HUDEP-2 (cell line): ENCODE measurements around the gene LEUTX.

Experiments used
- DNase-seq, 76 experiments: peaks; one replicate each; lab custom pipeline; 2025; ENCODE audit not compliant: unreplicated experiment in 76 of 76; lab: John Stamatoyannopoulos, UW

The LEUTX gene

DNA sequence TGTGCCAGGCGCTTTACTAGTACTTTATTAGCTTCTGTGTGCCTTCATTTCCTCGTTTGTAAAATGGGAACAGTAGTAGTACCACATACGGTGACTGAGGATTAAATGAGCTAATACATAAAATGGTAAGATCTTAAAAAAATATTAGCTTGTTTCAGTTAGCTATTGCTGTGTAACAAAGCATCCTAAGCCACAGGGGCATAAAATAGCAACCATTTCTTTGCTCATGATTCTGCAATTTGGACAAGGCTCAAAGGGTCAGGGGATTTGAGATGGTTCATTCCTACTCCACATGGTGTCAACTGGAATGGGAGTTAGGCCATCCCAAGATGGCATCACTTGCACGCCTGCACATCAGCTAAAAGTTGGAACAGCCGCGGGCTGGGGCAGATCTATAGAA, 42.0 kb downstream of the LEUTX start:
- DNase-seq = no peak

DNA sequence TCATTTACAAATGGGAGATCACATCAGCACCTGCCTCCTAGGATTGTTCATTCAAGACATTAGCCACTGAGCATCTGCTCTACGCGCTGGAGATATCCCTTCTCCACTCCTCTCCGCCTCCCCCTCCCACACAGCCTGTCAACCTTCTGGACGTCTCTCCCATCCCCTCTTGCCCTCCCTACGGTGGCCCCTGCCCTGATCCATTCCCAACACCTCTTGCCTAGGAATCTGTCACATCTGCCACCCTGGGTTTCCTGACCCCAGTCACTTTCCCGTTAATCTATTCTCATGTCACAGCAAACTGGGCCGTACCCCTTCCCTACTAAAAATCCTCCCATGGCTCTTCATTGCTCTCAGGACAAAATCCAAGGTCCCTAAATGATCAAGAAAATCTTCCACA, 45.0 kb downstream of the LEUTX start:
- DNase-seq = peak in 1 of 76 experiments; percentile 16

DNA sequence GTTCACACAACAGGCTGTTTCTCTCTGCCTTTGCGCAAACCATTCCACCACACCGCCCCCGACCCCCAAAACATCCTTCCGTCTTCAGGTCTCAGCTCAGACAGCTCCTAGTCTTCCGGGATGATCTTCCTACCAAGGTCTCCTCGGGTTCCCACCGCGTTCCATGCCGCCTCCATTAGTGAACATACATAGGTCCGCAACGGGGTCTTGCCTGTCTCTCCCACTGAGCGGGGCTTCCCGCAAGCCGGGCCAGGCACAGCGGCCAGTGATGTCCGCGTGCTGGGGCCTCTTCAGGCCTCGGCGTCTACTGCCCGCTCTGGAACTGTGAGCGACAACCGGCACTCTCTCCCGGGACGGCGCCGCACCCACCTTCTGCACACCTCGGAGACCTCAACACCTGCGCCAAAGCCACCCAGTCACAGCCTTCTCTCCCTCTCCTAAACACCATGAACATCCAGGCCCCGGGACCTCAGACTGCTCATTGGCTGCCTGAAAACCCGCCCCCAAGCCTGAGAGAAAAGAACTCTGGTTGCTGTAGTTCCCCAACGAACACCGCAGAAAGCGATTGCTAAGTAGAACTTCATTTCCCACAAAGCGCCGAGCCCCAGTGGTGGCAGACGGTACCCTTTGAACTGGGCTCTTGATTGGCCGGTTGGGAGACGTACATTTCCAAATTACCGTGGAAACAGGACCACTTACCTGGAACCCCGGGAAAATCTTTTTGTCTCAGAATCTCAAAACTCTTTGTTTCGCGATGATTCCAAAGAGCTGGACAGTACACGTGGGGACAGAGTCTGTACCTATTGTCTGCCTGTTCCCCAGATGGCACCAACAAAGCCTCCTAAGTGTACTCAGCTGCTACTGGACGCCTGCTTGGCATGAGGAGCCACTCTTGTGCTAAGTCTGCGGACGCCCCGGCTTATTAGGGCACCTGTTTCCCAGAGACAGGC, 45.8 kb downstream of the LEUTX start:
- peak in 74 of 76 experiments; percentile 51 to 95 (median 84) for DNase-seq

DNA sequence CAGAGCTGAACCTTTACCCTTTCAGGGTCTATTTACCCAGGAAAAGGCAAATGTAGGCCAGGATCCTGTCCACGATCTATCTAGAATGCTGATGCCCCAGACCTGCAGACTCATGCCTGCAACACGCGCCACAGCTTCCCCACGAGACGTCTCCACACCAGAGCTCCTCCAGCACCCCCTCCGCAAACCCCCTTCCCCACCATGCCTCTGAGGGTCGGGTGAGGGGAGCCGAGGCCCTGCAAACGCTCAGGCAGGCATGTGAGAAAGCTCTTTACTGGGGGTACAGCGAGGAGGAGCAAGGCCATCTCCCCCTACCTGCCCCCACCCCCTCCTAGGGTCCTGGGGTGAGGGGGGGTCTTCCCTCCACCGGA, 46.4 kb downstream of the LEUTX start:
- no peak for DNase-seq

DNA sequence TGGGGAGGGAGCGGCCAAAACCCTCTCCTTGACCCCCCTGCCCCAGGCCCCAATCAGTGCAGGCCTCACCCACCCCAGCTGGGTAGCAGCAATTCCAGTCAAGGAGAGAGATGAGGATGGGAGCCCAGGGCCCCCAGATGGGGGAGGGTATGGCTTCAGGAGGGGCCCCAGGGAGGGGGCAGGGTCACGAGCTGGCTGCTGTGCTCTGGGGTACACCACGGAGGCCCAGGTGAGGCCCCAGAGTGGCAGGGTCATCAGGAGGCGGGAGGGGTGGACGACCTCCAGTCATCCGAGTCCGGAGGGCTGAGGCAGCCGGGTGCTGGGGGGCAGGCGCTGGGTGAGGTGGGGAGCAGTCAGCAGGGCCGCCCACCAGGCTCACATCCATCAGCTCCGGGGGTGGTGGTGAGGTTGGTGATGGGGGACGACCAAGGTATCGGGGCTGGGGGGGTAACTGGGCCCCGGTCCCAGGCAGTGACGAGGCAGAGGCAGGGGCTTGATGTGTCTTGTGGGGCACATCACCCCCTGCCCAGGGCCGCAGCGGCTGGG, 47.0 kb downstream of the LEUTX start:
- no peak for DNase-seq

DNA sequence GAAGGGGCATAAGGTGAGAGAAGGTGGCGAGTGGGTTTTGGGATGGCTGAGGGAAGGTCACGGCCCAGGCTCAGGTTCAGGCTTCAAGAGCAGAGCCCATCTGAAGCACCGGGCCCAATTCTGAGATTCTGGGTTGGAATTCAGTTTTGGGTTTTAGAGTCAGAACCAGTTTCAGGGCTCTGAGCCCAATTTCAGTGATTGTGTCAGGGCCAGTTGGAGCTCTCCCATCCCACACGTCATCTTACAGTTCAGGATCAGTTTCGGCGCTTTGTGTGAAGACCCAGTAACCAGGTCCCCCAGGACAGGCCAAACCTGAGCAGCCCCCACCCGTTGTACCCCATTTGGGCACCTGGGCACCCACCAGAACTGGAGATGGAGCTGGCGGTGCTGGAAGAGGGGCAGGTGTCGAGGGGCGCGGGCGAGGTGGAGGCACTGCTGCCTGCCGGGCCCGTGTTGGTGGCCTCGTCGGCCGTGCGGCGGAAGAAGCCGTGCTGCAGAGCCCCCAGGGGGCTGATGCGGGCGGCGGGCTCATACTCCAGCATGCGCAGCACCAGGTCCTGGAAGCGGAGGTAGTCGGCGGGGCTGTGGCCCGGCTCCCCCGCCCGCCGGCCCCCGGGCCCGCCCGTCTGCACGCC, 47.8 kb downstream of the LEUTX start:
- DNase-seq = no peak

DNA sequence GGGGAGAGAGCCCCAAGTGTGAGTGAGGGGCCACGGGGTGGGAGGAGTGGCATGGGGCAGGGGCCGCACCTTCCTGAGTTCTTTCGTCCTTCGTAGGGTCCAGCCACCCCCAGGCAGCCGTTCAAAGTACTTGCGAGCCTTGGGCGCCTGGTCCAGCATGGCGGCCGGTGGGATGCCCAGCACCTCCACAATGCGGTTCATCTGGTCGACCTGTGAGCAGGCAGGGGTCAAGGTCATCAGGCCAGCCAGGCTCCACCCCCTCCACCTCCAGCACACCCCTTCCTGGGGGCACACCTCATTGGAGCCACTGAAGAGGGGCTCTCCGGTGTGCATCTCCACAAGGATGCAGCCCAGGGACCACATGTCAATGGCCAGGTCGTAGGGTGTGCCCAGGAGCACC, 48.6 kb downstream of the LEUTX start:
- DNase-seq = no peak

DNA sequence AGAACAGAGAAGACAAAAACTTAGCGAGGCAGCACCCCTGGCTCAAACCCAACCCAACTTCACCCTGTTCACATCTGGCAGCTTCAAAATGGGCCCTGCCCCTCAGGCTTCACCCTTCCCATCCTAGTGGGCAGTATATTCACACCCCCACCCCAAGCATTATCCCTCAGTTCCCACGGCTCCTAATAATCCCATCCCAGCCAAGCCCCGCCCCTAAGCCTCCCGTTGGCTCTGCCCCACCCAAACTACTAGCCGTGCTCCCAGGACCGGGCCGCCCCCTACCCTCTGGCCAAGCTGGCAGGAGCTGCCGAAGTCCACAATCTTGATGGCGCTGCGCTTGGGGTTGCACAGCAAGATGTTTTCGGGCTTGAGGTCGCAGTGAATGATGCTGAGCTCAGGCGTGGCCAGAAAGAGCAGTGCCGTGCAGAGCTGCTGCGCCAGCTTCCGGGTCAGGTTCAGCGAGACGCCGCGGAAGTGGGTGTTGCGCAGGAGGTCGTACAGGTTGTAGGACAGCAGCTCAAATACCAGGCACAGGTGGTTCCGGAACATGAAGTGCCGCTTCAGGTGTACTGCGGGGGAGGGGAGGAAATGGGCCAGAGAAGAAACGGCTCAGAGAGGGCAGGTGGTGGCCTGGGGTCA, 49.5 kb downstream of the LEUTX start:
- DNase-seq = no peak

DNA sequence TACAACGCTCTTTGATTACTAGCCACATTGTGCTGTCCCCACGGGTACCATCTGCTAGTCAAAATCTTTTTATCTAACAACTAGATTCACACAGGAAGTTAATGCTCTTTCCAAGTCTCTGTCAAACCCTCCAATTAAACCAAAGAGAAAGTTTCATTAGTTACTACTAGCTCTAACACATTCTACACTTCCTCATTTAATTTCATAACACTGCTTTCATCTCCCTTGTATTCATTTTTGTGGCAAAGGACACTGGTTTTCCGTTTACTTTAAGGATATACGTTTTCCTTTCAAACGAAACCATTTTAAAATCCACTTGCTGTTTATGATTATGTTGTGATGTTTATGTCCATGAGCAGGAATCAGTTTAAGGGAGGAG, 50.0 kb downstream of the LEUTX start:
- no peak for DNase-seq

DNA sequence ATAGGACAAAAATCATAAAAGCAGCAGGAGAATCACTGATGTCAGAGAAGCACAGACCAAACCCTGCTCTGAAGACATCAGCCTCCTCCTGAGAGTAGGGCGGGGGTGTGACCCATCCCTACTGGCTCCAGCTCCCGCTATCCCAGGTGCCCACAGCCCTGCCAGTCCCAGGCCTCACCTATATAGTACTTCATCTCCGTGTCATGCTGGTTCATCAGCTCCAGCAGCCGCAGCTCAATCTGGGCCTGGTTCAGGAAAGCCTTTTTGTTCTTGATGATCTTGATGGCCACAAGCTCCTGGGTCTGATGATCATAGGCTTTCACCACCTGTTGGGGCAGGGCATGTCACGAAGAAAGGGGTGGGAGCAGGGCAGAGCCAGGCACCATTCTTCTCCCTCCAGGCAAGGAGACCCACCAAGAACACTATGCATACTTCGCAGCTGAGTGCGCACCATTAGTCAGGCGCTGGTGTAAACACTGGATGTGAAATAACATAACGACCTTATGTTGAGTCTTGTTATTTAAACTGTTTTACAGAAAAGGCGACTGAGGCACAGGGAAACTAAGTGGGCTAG, 51.1 kb downstream of the LEUTX start:
- DNase-seq = no peak

DNA sequence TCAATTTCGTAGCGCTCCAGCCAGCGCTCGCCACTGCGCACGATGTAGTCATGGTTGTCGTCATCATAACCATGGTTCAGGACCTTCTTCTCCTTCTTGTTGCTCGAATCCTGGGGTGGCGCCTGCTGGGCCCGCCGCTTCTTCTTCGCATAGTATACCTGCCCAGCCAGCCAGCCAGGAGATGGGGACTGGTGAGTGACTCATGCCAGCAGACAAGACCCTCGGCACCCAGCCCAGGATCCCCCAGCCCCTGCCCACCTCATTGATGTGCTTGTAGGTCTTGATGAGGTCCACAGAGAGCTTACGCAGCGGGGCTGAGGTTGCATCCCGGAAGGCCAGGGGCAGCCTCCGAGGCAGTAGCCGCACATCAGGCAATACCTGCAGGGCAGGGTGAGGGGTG, 51.8 kb downstream of the LEUTX start:
- no peak for DNase-seq

DNA sequence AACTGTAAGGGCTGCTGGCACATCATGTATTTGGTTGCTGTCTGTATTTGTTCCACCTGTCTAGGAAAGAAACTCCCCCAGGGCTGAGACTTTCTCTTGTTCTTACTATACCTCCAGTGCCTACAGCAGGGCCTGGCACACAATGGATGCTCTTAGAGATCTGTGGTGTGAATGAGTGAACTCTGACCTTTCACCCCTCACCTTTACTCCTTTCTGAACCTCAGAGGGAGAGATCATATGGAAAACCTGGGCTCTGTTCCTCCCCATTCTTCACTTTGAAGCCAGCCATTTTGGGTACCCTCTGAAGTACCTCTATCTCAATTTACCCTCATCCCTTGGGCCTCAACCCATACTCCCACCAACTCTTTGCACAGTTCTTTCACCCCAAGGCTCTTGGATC, 52.2 kb downstream of the LEUTX start:
- no peak for DNase-seq

DNA sequence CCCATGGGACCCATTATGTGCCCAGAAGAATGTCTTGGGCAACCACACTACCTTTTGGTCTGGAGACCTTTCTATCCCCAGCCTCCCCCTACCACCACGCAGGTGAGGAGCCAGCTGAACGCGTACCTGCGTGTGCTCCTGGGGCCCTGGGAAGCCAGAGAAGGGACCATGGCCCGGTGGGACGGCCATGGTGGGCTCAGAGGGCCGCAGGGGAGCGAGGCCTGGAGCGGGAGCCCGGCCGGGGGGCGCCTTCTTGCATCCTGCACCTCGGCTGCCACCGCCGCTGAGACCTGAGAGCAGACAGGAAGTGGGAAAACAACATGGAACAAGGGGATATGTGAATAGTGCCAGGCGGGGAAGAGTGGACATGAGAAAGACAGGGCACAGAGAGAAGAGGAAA, 53.0 kb downstream of the LEUTX start:
- DNase-seq = no peak

DNA sequence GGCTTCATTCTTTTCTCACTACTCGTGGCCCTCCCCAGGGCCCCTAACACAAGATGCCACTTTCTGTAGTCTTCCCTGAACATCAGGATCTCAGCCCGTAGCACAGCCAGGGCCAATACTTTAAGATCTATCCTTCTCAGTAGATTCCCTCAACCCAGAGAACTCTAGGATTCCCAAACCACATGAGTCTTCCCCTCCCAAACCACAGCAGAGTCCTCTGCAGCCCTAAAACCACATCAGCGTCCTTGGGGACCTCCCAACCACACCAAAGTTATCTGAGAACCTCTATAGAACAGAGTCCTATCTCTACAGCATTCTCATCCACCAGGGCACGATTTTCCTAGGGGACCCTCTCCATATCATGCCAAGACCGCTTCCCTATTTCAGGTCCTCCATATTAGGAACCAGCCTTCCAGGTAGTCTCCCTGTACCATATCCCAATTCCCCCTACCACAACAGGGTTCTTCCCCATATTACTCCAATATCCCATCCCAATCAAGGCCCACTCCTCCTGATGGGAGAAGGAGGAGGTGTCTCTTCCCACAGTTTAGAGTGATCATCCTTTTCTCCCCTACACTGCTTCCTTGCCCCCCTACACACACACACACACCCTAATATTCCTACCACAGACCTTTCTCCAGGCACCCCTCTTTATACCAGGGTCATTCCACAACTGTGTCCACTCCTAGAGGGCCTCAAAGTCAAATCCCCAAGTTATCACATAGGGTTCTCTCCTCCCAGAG, 53.9 kb downstream of the LEUTX start:
- peak in 1 of 76 experiments; percentile 9 for DNase-seq

DNA sequence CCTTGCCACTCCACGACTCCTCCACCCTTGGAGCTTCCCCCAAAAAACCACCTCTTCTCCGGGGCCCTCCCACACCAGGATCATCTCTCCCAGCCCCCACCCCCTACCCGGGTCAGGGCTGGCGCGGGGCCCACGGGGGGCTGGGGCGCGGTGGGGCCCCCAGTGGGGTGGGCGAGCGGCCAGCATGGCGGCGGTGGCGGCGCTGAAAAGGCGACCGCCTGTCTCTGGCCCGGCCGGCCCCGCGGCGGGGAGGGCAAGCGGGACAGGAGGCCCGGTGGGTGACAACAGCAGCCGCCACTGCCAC, 54.5 kb downstream of the LEUTX start:
- DNase-seq = no peak

DNA sequence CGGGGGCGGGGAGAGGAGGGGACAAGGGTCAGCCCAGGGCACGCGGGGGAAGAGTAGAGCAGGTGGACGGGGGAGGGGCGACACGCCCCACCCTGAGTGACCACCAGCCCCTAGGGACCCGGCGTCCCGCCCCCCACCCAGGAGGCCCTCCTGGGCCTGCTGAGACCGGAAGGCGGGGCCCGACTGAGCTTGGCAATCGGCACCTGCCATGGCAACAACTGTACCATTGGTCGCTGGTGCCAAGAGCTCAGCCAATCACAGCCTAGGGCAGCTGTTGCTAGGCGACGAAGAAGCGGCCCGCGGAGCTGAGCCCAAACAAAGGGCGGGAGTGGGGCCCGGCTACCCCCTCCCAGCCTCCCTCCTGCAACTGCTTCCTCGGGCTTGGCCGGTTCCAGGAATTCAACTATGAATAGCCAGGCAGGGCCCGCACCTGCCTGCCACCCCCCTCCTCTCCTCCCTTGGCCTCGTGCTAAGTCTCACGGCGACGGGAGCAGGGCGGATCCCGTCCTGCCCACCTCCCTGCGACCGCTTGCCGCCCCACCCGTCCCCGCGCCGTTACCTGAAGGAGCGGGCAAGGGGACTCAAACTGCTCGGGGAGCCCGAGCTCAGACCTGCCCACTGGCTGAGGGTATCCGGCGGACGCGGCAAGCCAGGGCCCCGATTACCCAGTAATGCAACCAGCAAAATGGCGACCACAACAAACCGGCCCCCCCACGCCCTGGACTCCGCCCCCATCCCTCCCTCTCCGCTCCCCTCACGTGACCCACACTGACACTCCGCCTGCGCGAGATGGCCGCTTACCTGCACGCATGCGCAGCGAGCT, 55.0 kb downstream of the LEUTX start, which contains the start of gene DYRK1B:
TSS of gene DYRK1B (minus strand) at position 699 of the 823 bp plus-strand sequence. CDS start 2,295 bp downstream, outside the sequence.
- peak; percentile 57 to 99 (median 97) for DNase-seq

DNA sequence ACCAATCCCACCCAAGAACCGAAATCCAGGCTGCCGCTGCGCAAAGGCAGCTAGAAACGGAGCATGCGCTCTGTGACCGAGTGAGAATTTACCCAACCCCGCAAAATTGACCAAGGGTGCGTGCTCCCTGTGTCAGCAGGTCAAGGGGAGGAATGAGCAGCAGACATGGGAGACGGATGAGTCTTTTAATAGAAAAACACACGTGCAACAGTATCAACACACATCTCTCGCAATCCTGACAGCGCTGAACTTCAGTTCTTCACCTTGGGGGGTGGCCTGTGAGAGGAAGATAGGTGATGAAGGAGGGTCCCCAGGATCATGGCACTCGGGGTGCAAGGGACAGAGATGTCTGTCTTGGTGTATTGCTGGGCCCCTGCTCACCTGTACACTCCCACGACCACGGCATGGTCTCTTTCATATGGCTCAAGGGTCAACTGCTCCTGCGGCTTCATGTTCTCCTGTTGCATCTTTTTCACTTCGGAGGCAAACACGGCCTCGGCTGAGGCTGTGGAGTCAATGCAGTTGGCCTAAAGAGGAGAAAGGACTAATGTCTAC, 55.7 kb downstream of the LEUTX start:
- DNase-seq = no peak
